Measurements from ENCODE around the gene NIPAL3.
"Not testable (repeated sequence)": the region's sequence is repeated elsewhere in the genome, so short reads cannot be mapped to it uniquely, and the experiment has no call there.

The NIPAL3 gene

GRCh38 chr1:24514946-24515345 lies 99.3 kb downstream of the NIPAL3 start:
- WGBS, 2 experiments, result 95 to 98% methylated on average over 5 of the region's 5 CpGs
- Histone ChIP-seq H3K36me3 (ENCODE audit: control insufficient read depth, insufficient read depth, low read length) (no peaks in the 10 kb centered on the region), H3K27ac (ENCODE audit: insufficient read depth, low read depth, low read length, poor library complexity, severe bottlenecking) (no peak overlapping the region), H3K27me3 (ENCODE audit: control insufficient read depth, insufficient read depth, low read length, poor library complexity, severe bottlenecking) (no peaks in the 10 kb centered on the region), H3K9me3 (ENCODE audit: control insufficient read depth, low read length) (no peaks in the 10 kb centered on the region), H3K4me1 (ENCODE audit: control insufficient read depth, insufficient read depth, low read length) (no peaks in the 10 kb centered on the region), H3K4me3 (ENCODE audit: insufficient read depth, low read depth, low read length) (no peak overlapping the region)

GRCh38 chr1:24515671-24516209 lies 100.1 kb downstream of the NIPAL3 start:
- not testable (repeated sequence) for H3K4me3 ChIP-seq (ENCODE audit: insufficient read depth, low read depth, low read length); H3K27me3 ChIP-seq (ENCODE audit: control insufficient read depth, insufficient read depth, low read length, poor library complexity, severe bottlenecking); H3K27ac ChIP-seq (ENCODE audit: insufficient read depth, low read depth, low read length, poor library complexity, severe bottlenecking); H3K36me3 ChIP-seq (ENCODE audit: control insufficient read depth, insufficient read depth, low read length); H3K9me3 ChIP-seq (ENCODE audit: control insufficient read depth, low read length); H3K4me1 ChIP-seq (ENCODE audit: control insufficient read depth, insufficient read depth, low read length)
- 94 to 95% methylated on average over 14 of the region's 14 CpGs for WGBS, 2 experiments

- Histone ChIP-seq H3K4me1 (ENCODE audit: control insufficient read depth, insufficient read depth, low read length) (no peaks in the 10 kb centered on the region), H3K27me3 (ENCODE audit: control insufficient read depth, insufficient read depth, low read length, poor library complexity, severe bottlenecking) (no peaks in the 10 kb centered on the region), H3K36me3 (ENCODE audit: control insufficient read depth, insufficient read depth, low read length) (no peaks in the 10 kb centered on the region), H3K4me3 (ENCODE audit: insufficient read depth, low read depth, low read length) (no peak overlapping the region), H3K9me3 (ENCODE audit: control insufficient read depth, low read length) (no peaks in the 10 kb centered on the region), H3K27ac (ENCODE audit: insufficient read depth, low read depth, low read length, poor library complexity, severe bottlenecking) (no peak overlapping the region)
- 85 to 86% methylated on average over 12 of the region's 12 CpGs for WGBS, 2 experiments
Observed at GRCh38 chr1:24516506-24516905, 100.9 kb downstream of the NIPAL3 start.

- Histone ChIP-seq H3K4me3 (ENCODE audit: insufficient read depth, low read depth, low read length) (no peak overlapping the region), H3K27me3 (ENCODE audit: control insufficient read depth, insufficient read depth, low read length, poor library complexity, severe bottlenecking) (no peaks in the 10 kb centered on the region), H3K27ac (ENCODE audit: insufficient read depth, low read depth, low read length, poor library complexity, severe bottlenecking) (no peak overlapping the region), H3K4me1 (ENCODE audit: control insufficient read depth, insufficient read depth, low read length) (no peaks in the 10 kb centered on the region), H3K9me3 (ENCODE audit: control insufficient read depth, low read length) (no peaks in the 10 kb centered on the region), H3K36me3 (ENCODE audit: control insufficient read depth, insufficient read depth, low read length) (no peaks in the 10 kb centered on the region)
- 97 to 98% methylated on average over 3 of the region's 4 CpGs for WGBS, 2 experiments
Observed at GRCh38 chr1:24517898-24518297, 102.3 kb downstream of the NIPAL3 start.

- not testable (repeated sequence) for H3K9me3 ChIP-seq (ENCODE audit: control insufficient read depth, low read length); H3K27ac ChIP-seq (ENCODE audit: insufficient read depth, low read depth, low read length, poor library complexity, severe bottlenecking); H3K4me3 ChIP-seq (ENCODE audit: insufficient read depth, low read depth, low read length); H3K4me1 ChIP-seq (ENCODE audit: control insufficient read depth, insufficient read depth, low read length); H3K27me3 ChIP-seq (ENCODE audit: control insufficient read depth, insufficient read depth, low read length, poor library complexity, severe bottlenecking); H3K36me3 ChIP-seq (ENCODE audit: control insufficient read depth, insufficient read depth, low read length)
- WGBS, 2 experiments, result 91 to 93% methylated on average over 2 to 5 of the region's 5 CpGs
Observed at GRCh38 chr1:24520282-24520681, 104.7 kb downstream of the NIPAL3 start.

Data from ectodermal cell (in vitro differentiated cells).